Fibroblast of skin of back (primary cell): ENCODE results near the gene FAM3B.
"Not testable (repeated sequence)": the region's sequence is repeated elsewhere in the genome, so short reads cannot be mapped to it uniquely, and the experiment has no call there.

Experiments
- DNase-seq: peaks from one replicate; pipeline ENCODE4 v3.0.0-alpha.2; 2013

FAM3B gene

GRCh38 chr21:41350436-41351155 is 34.0 kb downstream of the FAM3B start:
- no peak for DNase-seq

- DNase-seq = no peak
Measured at GRCh38 chr21:41357546-41357945, 40.9 kb downstream of the FAM3B start.

GRCh38 chr21:41358193-41359166 is 41.9 kb downstream of the FAM3B start:
- DNase-seq = no peak

GRCh38 chr21:41359286-41359685 is 42.7 kb downstream of the FAM3B start:
- DNase-seq = no peak

- DNase-seq = not testable (repeated sequence)
Measured at GRCh38 chr21:41359754-41360071, 43.1 kb downstream of the FAM3B start.

- DNase-seq = peak; percentile 19
Measured at GRCh38 chr21:41360072-41360821, 43.6 kb downstream of the FAM3B start.

- DNase-seq = no peak
Measured at GRCh38 chr21:41361053-41361785, 44.6 kb downstream of the FAM3B start.

- peak; percentile 75 for DNase-seq
Measured at GRCh38 chr21:41361786-41362604, 45.4 kb downstream of the FAM3B start, which contains the start of gene MX2. MX2 (plus strand) TSS chr21:41362027; CDS start chr21:41376907, 14,880 bp downstream.

GRCh38 chr21:41362605-41363369 is 46.2 kb downstream of the FAM3B start:
- no peak for DNase-seq

GRCh38 chr21:41363370-41364270 is 47.0 kb downstream of the FAM3B start:
- no peak for DNase-seq

- no peak for DNase-seq
Measured at GRCh38 chr21:41364308-41364707, 47.7 kb downstream of the FAM3B start.

- DNase-seq = no peak
Measured at GRCh38 chr21:41365377-41366107, 48.9 kb downstream of the FAM3B start.

GRCh38 chr21:41366522-41367151 is 50.0 kb downstream of the FAM3B start:
- peak; percentile 57 for DNase-seq

- no peak for DNase-seq
Measured at GRCh38 chr21:41367301-41367944, 50.8 kb downstream of the FAM3B start.

- no peak for DNase-seq
Measured at GRCh38 chr21:41367945-41368734, 51.5 kb downstream of the FAM3B start.

- DNase-seq = no peak
Measured at GRCh38 chr21:41368735-41369104, 52.1 kb downstream of the FAM3B start.
